Measurements from ENCODE around the gene CCDC34. TPM values are rescaled to one million over a fixed set of nuclear protein-coding genes. Genes with fewer than 3 reads are reported as not detected.

The CCDC34 gene
- total RNA-seq, 1 donor from 2014 or later = 3.5 TPM

DNA sequence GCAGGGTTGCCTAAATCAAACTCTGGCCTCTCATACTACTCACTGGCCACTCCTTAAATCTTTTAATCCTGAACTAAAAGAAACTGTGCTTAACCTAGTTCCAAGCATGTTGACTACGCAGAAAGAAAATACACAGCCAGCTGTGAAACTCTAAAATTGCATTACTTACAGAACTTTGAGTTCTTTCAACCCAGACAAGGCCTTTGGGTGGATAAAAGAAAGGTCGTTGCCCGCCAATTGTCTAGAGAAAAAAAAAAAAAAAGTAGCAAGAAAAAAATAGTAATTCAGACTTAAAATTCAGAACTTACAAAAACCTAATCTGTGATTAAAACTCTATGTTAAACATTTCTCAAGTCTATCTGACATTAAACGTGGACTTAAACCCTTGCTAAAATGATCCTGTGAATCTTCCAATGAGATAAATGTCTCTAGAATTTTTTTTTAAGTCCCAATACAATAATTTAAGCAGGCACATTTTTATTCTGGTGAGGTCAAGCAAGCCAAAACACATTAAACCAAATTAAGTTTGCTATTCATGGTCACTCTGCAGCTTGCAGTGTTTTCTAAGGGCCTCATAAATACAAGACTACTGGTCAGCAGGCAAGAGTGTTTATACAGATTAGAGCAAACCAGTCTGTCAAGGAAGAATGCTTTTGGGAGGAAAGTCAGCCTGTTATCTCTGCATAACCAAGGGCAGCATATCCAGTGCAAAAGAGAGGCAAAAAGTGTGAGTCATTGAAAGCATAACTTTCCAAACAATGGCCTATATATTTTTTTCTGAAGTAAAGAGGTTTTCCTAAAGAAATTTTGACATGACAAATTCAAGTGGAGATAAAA lies 29.5 kb upstream of the CCDC34 start:
- H3K9me3 Mint-ChIP-seq (ENCODE audit: unreplicated experiment) = peaks cover 3% of the 10 kb centered on the region
- TF ChIP-seq CTCF (IDR thresholded peaks at IDR 0.05; ENCODE audit: partially characterized antibody, unreplicated experiment) = no peak
- no peaks in the 10 kb centered on the region for H3K36me3 Mint-ChIP-seq (ENCODE audit: unreplicated experiment)
- H3K27ac Mint-ChIP-seq (ENCODE audit: unreplicated experiment) = peak overlapping the region; percentile 75
- peak overlapping the region; percentile 46 for H3K4me3 Mint-ChIP-seq (ENCODE audit: unreplicated experiment)
- no peak for DNase-seq
- peaks cover 74% of the 10 kb centered on the region for H3K4me1 Mint-ChIP-seq (ENCODE audit: low read depth, unreplicated experiment)
- H3K27me3 Mint-ChIP-seq (ENCODE audit: unreplicated experiment) = peaks cover 4% of the 10 kb centered on the region

- Mint-ChIP-seq H3K27me3 (ENCODE audit: unreplicated experiment) (peaks cover 4% of the 10 kb centered on the region), H3K36me3 (ENCODE audit: unreplicated experiment) (no peaks in the 10 kb centered on the region), H3K9me3 (ENCODE audit: unreplicated experiment) (peaks cover 3% of the 10 kb centered on the region), H3K27ac (ENCODE audit: unreplicated experiment) (peak overlapping the region; percentile 33), H3K4me3 (ENCODE audit: unreplicated experiment) (peak overlapping the region; percentile 34), H3K4me1 (ENCODE audit: low read depth, unreplicated experiment) (peaks cover 75% of the 10 kb centered on the region)
- DNase-seq = no peak
- TF ChIP-seq CTCF (IDR thresholded peaks at IDR 0.05; ENCODE audit: partially characterized antibody, unreplicated experiment) = no peak
These were observed 28.5 kb upstream of the CCDC34 start for GRCh38 chr11:27391331-27392015.

DNA sequence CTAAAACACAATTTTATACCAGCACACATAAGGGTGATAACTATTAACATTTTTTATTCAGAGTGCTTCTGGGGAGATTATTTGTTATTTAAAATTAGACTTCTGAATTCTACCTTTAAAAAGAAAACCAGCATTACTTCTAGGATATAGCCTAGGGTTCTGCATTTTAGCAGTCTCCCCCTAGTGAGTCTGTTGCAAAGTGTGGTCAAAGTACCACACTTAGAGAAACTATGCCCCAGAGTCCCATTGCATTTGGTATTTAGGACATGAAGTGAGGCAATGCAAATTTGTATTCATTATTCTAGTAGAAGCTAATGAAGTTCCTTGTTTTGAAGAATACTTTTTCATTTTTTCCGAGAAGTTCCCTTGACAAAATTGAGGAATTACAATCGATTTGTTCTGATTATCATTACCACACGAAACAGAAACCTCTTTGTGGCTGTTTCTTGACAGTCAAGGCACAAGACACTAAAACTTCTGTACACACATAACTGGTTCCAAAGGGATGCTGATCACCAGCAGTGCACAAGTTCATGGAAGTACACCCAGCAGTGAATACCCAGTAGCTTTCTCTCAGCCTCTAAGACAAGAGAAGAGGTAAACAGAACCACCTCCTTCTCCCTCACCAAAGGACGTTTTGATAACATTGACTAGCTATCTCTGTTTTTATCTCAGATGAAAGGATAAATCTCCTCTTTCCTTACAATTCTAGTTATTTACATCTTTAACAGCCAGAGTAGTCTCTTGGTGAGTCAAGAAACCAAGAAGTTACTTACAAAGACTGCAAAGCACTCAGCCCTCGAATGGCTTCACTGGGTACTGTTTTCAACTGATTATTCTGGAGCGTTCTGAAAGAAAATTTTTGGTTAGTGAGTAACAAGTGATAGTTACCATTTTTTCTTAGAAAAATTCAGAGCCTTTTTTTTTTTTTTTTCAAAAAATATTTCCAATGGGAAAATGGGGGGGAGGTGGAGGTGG lies 27.6 kb upstream of the CCDC34 start:
- Mint-ChIP-seq H3K36me3 (ENCODE audit: unreplicated experiment) (no peaks in the 10 kb centered on the region), H3K4me1 (ENCODE audit: low read depth, unreplicated experiment) (peaks cover 77% of the 10 kb centered on the region), H3K27ac (ENCODE audit: unreplicated experiment) (peak overlapping the region; percentile 11), H3K9me3 (ENCODE audit: unreplicated experiment) (peaks cover 3% of the 10 kb centered on the region), H3K27me3 (ENCODE audit: unreplicated experiment) (peaks cover 2% of the 10 kb centered on the region), H3K4me3 (ENCODE audit: unreplicated experiment) (no peak overlapping the region)
- DNase-seq = no peak
- no peak for TF ChIP-seq CTCF (IDR thresholded peaks at IDR 0.05; ENCODE audit: partially characterized antibody, unreplicated experiment)

- TF ChIP-seq CTCF (IDR thresholded peaks at IDR 0.05; ENCODE audit: partially characterized antibody, unreplicated experiment) = no peak
- H3K4me3 Mint-ChIP-seq (ENCODE audit: unreplicated experiment) = no peak overlapping the region
- peaks cover 79% of the 10 kb centered on the region for H3K4me1 Mint-ChIP-seq (ENCODE audit: low read depth, unreplicated experiment)
- no peaks in the 10 kb centered on the region for H3K27me3 Mint-ChIP-seq (ENCODE audit: unreplicated experiment)
- no peaks in the 10 kb centered on the region for H3K36me3 Mint-ChIP-seq (ENCODE audit: unreplicated experiment)
- H3K9me3 Mint-ChIP-seq (ENCODE audit: unreplicated experiment) = peaks cover 7% of the 10 kb centered on the region
- peak overlapping the region; percentile 72 for H3K27ac Mint-ChIP-seq (ENCODE audit: unreplicated experiment)
- no peak for DNase-seq
These were observed 25.9 kb upstream of the CCDC34 start for GRCh38 chr11:27388869-27389268.
